DMS53 treated with DMSO at 0.1 percent for 48 hours (cell line): Measurements from ENCODE around the gene WDR93.

Experiments used
- DNase-seq: peaks from one replicate; lab custom pipeline; 2025; ENCODE audit not compliant: unreplicated experiment; lab: John Stamatoyannopoulos, UW

WDR93 gene

GRCh38 chr15:89662893-89663626, 27.6 kb upstream of the WDR93 start:
- DNase-seq, result no peak

- peak; percentile 32 for DNase-seq
Measured at GRCh38 chr15:89664441-89665350, 25.9 kb upstream of the WDR93 start.

- DNase-seq, result peak; percentile 4
Measured at GRCh38 chr15:89665449-89666181, 25.0 kb upstream of the WDR93 start.

- no peak for DNase-seq
Measured at GRCh38 chr15:89666184-89666857, 24.3 kb upstream of the WDR93 start.

GRCh38 chr15:89666858-89667705, 23.5 kb upstream of the WDR93 start:
- DNase-seq, result no peak

GRCh38 chr15:89667706-89667960, 23.0 kb upstream of the WDR93 start:
- no peak for DNase-seq

GRCh38 chr15:89668171-89668570, 22.4 kb upstream of the WDR93 start:
- DNase-seq, result no peak

- DNase-seq, result no peak
Measured at GRCh38 chr15:89669309-89669865, 21.2 kb upstream of the WDR93 start.

- DNase-seq, result no peak
Measured at GRCh38 chr15:89669941-89670340, 20.7 kb upstream of the WDR93 start.

GRCh38 chr15:89670971-89671560, 19.5 kb upstream of the WDR93 start:
- no peak for DNase-seq

- no peak for DNase-seq
Measured at GRCh38 chr15:89671687-89672086, 18.9 kb upstream of the WDR93 start.

GRCh38 chr15:89672221-89673164, 18.1 kb upstream of the WDR93 start:
- DNase-seq, result no peak

- DNase-seq, result no peak
Measured at GRCh38 chr15:89673165-89673512, 17.5 kb upstream of the WDR93 start.

GRCh38 chr15:89674526-89674925, 16.1 kb upstream of the WDR93 start:
- DNase-seq, result no peak

- no peak for DNase-seq
Measured at GRCh38 chr15:89675606-89676005, 15.0 kb upstream of the WDR93 start.

- DNase-seq, result no peak
Measured at GRCh38 chr15:89677381-89677780, 13.2 kb upstream of the WDR93 start.

GRCh38 chr15:89679212-89679611, 11.4 kb upstream of the WDR93 start, which contains the start of gene PLIN1:
Gene PLIN1, minus strand, starts transcription at chr15:89679367. Its CDS starts 1,878 bp downstream, at chr15:89677489.
- DNase-seq, result no peak

- DNase-seq, result no peak
Measured at GRCh38 chr15:89680282-89680873, 10.2 kb upstream of the WDR93 start.
